Liver (tissue), 9 donors: ENCODE data around the gene MAMDC2. TPM values are rescaled to one million over a fixed set of nuclear protein-coding genes. Genes with fewer than 3 reads are reported as not detected.

Experiments
- DNase-seq: peaks from one replicate; pipeline ENCODE4 v3.0.0-alpha.2; 2017; ENCODE audit warnings: low spot score
- H3K27ac ChIP-seq, 2 donors: one replicate each; pipeline ENCODE4 v1.7.0; 2013; ENCODE audit warnings: inconsistent platforms in 2 of 2, low read length in 2 of 2, control low read depth in 1 of 2, low read depth in 1 of 2, mild to moderate bottlenecking in 1 of 2
- H3K27me3 ChIP-seq, 4 donors: one replicate each; pipeline versions ENCODE4 v1.6.1 to v1.7.0; 2013; ENCODE audit warnings: low read length in 3 of 4, inconsistent platforms in 1 of 4, mild to moderate bottlenecking in 1 of 4, moderate library complexity in 1 of 4; ENCODE audit not compliant: control insufficient read depth in 4 of 4, insufficient read depth in 4 of 4
- H3K36me3 ChIP-seq, 4 donors: one replicate each; pipeline versions ENCODE4 v1.6.1 to v1.7.0; 2013; ENCODE audit warnings: low read length in 3 of 4, mild to moderate bottlenecking in 3 of 4, low read depth in 1 of 4, moderate library complexity in 1 of 4; ENCODE audit not compliant: control insufficient read depth in 4 of 4, insufficient read depth in 3 of 4
- H3K4me1 ChIP-seq, 4 donors: one replicate each; pipeline versions ENCODE4 v1.6.1 to v1.7.0; 2013; ENCODE audit warnings: low read length in 3 of 4, mild to moderate bottlenecking in 3 of 4, moderate library complexity in 1 of 4; ENCODE audit not compliant: control insufficient read depth in 4 of 4, insufficient read depth in 4 of 4
- H3K4me3 ChIP-seq, 3 donors: one replicate each; pipeline versions ENCODE4 v1.6.1 to v1.7.0; 2013; ENCODE audit warnings: low read length in 3 of 3, control low read depth in 1 of 3, low read depth in 1 of 3, mild to moderate bottlenecking in 1 of 3
- H3K9ac ChIP-seq, 2 donors: one replicate each; pipeline ENCODE4 v1.7.0; 2013; ENCODE audit warnings: low read length in 2 of 2, mild to moderate bottlenecking in 2 of 2, moderate library complexity in 2 of 2, control low read depth in 1 of 2, low read depth in 1 of 2
- H3K9me3 ChIP-seq, 4 donors: one replicate each; pipeline versions ENCODE4 v1.6.1 to v1.7.0; 2013; ENCODE audit warnings: low read length in 3 of 4; ENCODE audit not compliant: control insufficient read depth in 4 of 4
- ATF3 ChIP-seq: IDR thresholded peaks from 2 replicates; pipeline ENCODE4 v1.6.1; 2016; ENCODE audit warnings: antibody characterized with exemption
- CTCF ChIP-seq: fragments of 150-350 bp; IDR thresholded peaks from 2 replicates; pipeline ENCODE4 v1.5.1; 2017; ENCODE audit warnings: improper control_type of control experiment, low read depth, low read length; ENCODE audit not compliant: missing input control
- FOXA1 ChIP-seq: IDR thresholded peaks from 2 replicates; pipeline ENCODE4 v1.6.1; 2016; ENCODE audit warnings: antibody characterized with exemption
- FOXA2 ChIP-seq: IDR thresholded peaks from 2 replicates; pipeline ENCODE4 v1.6.1; 2016; ENCODE audit warnings: antibody characterized with exemption
- GABPA ChIP-seq, 2 donors: IDR thresholded peaks in 1 of 2; conservative IDR thresholded peaks in 1 of 2; 2 replicates each; pipeline ENCODE4 v1.6.1; 2016; ENCODE audit warnings: antibody characterized with exemption in 2 of 2, mild to moderate bottlenecking in 1 of 2, moderate library complexity in 1 of 2
- HNF4A ChIP-seq, 2 donors: conservative IDR thresholded peaks; 2 replicates each; pipeline ENCODE4 v1.6.1; 2016; ENCODE audit warnings: antibody characterized with exemption in 2 of 2, mild to moderate bottlenecking in 2 of 2
- MAX ChIP-seq: IDR thresholded peaks from 2 replicates; pipeline ENCODE4 v1.6.1; 2016; ENCODE audit warnings: antibody characterized with exemption
- NR2F2 ChIP-seq: IDR thresholded peaks from 2 replicates; pipeline ENCODE4 v1.6.1; 2016; ENCODE audit warnings: antibody characterized with exemption
- RAD21 ChIP-seq, 2 donors: IDR thresholded peaks; 2 replicates each; pipeline ENCODE4 v1.6.1; 2016; ENCODE audit warnings: antibody characterized with exemption in 2 of 2, mild to moderate bottlenecking in 2 of 2
- REST ChIP-seq: IDR thresholded peaks from 2 replicates; pipeline ENCODE4 v1.6.1; 2016; ENCODE audit warnings: antibody characterized with exemption, mild to moderate bottlenecking
- RXRA ChIP-seq, 2 donors: IDR thresholded peaks; 2 replicates each; pipeline ENCODE4 v1.6.1; 2017 to 2018; ENCODE audit warnings: antibody characterized with exemption in 2 of 2, mild to moderate bottlenecking in 1 of 2
- SP1 ChIP-seq: IDR thresholded peaks from 2 replicates; pipeline ENCODE4 v1.6.1; 2018; ENCODE audit warnings: antibody characterized with exemption, mild to moderate bottlenecking
- ZBTB33 ChIP-seq: IDR thresholded peaks from 2 replicates; pipeline ENCODE4 v1.6.1; 2016; ENCODE audit warnings: antibody characterized with exemption
- WGBS: extraction: QIAGEN DNeasy Blood & Tissue Kit; methylation state at CpG from one replicate; pipeline ENCODE4 v1.1.7; 2013; 5-methylcytosine and 5-hydroxymethylcytosine counted together
- polyA plus RNA-seq, 2 donors: library from polyadenylated mRNA; stranded (reverse) in 1 of 2; unstranded in 1 of 2; fragments of 200-250 nt in 1 of 2; fragments of >200 nt in 1 of 2; fragmentation: Nextera tagmentation in 1 of 2; extraction: Ambion mirVana in 1 of 2; gene quantifications; one replicate each; pipeline versions ENCODE4 v1.2.1 to v1.2.3, GENCODE V29; 2013 to 2015
- total RNA-seq, 2 donors: library from RNA; depleted of rRNA; stranded (reverse); fragments of >200 nt; gene quantifications; one replicate each; pipeline ENCODE4 v1.2.3, GENCODE V29; 2014
- donor health status: healthy.
- donor health status: healthy.
- donor health status: healthy.
- donor health status: healthy.
- donor health status: healthy.

Gene MAMDC2
- total and polyA plus RNA-seq, 4 donors = 0.28 to 4.4 (median 1.0) TPM

GRCh38 chr9:70121818-70122436 lies 78.3 kb downstream of the MAMDC2 start (continued):
- TF ChIP-seq FOXA1 = no peak

- Histone ChIP-seq H3K27me3 (no peaks in the 10 kb centered on the region), H3K9ac (no peak overlapping the region), H3K36me3 (no peaks in the 10 kb centered on the region), H3K4me1 (no peaks in the 10 kb centered on the region), H3K9me3 (no peaks in the 10 kb centered on the region), H3K4me3 (no peak overlapping the region), H3K27ac (no peak overlapping the region)
- no peak for DNase-seq
- TF ChIP-seq REST (no peak), SP1 (no peak), ATF3 (no peak), RAD21 (IDR thresholded peaks at IDR 0.05) (no peak), MAX (no peak), NR2F2 (no peak), CTCF (no peak), FOXA2 (no peak), RXRA (IDR thresholded peaks at IDR 0.05) (no peak), GABPA (IDR thresholded peaks at IDR 0.05 in 1 of 2, conservative IDR thresholded peaks at IDR 0.05 in 1 of 2) (no peak), HNF4A (conservative IDR thresholded peaks at IDR 0.05) (no peak), ZBTB33 (no peak)
- 95% methylated on average over 4 of the region's 4 CpGs for WGBS
Measured at GRCh38 chr9:70123695-70124094, 80.0 kb downstream of the MAMDC2 start.
